HepG2 (cell line): ENCODE data around the gene UBXN1. TPM values are rescaled to one million over a fixed set of nuclear protein-coding genes. Genes with fewer than 3 reads are reported as not detected.

Source experiments
- ATF4 ChIP-seq, 2 experiments: fragments of 450-650 bp in 1 of 2; sonication (generic) in 1 of 2; formaldehyde crosslinking; IDR thresholded peaks; 2 replicates each; pipeline versions ENCODE4 v1.5.0 to v1.8.0; 2020 to 2022; ENCODE audit warnings: mild to moderate bottlenecking in 1 of 2, missing genetic modification reagents in 1 of 2
- CEBPB ChIP-seq: IDR thresholded peaks from 2 replicates; pipeline ENCODE4 v1.6.1; 2011; ENCODE audit warnings: low read depth, low read length, improper control_type of control experiment, borderline replicate concordance
- CENPT ChIP-seq: sonication (generic); formaldehyde crosslinking; IDR thresholded peaks from 2 replicates; pipeline ENCODE4 v1.8.0; 2022; ENCODE audit warnings: low read depth, mild to moderate bottlenecking, moderate library complexity, missing genetic modification reagents
- CREM ChIP-seq, 2 experiments: sonication (generic) in 1 of 2; formaldehyde crosslinking in 1 of 2; IDR thresholded peaks; 2 replicates each; pipeline versions ENCODE4 v1.4.0 to v1.6.1; 2016 to 2020; ENCODE audit warnings: antibody characterized with exemption in 1 of 2, mild to moderate bottlenecking in 1 of 2, missing genetic modification reagents in 1 of 2
- FOXA3 ChIP-seq: IDR thresholded peaks from 2 replicates; pipeline ENCODE4 v1.6.1; 2016; ENCODE audit warnings: missing genetic modification reagents, missing compliant biosample characterization
- GATAD2A ChIP-seq: IDR thresholded peaks from 2 replicates; pipeline ENCODE4 v1.6.1; 2016
- HDAC2 ChIP-seq: sonication (generic); formaldehyde crosslinking; IDR thresholded peaks from 2 replicates; pipeline ENCODE4 v1.4.0; 2020; ENCODE audit warnings: missing genetic modification reagents
- HMG20A ChIP-seq: IDR thresholded peaks from 2 replicates; pipeline ENCODE4 v1.6.1; 2016; ENCODE audit warnings: borderline replicate concordance
- MAZ ChIP-seq, 2 experiments: sonication (generic) in 1 of 2; formaldehyde crosslinking in 1 of 2; IDR thresholded peaks; 2 replicates each; pipeline versions ENCODE4 v1.5.0 to v1.6.1; 2012 to 2020; ENCODE audit warnings: low read depth in 2 of 2, mild to moderate bottlenecking in 2 of 2, borderline replicate concordance in 1 of 2, improper control_type of control experiment in 1 of 2, low read length in 1 of 2, missing genetic modification reagents in 1 of 2, moderate library complexity in 1 of 2
- MED1 ChIP-seq: sonication (generic); formaldehyde crosslinking; IDR thresholded peaks from 2 replicates; pipeline ENCODE4 v1.4.0; 2020; ENCODE audit warnings: missing genetic modification reagents
- MEIS2 ChIP-seq: sonication (generic); formaldehyde crosslinking; IDR thresholded peaks from 2 replicates; pipeline ENCODE4 v1.9.0; 2021; ENCODE audit warnings: mild to moderate bottlenecking, missing genetic modification reagents
- NCOR1 ChIP-seq: fragments of 200-600 bp; sonication (generic); IDR thresholded peaks from 2 replicates; pipeline ENCODE4 v1.7.0; 2017; ENCODE audit warnings: antibody characterized with exemption, low read length, borderline replicate concordance
- PHF8 ChIP-seq: sonication (generic); formaldehyde crosslinking; IDR thresholded peaks from 2 replicates; pipeline ENCODE4 v1.5.0; 2020; ENCODE audit warnings: missing genetic modification reagents
- POLR2G ChIP-seq: fragments of 200-400 bp; formaldehyde crosslinking; IDR thresholded peaks from 2 replicates; pipeline ENCODE4 v1.6.1; 2018; ENCODE audit warnings: mild to moderate bottlenecking, low read depth, low read length, moderate library complexity
- SMC3 ChIP-seq: IDR thresholded peaks from 2 replicates; pipeline ENCODE4 v1.6.1; 2011; ENCODE audit warnings: low read length, improper control_type of control experiment
- ZBTB33 ChIP-seq: sonication (generic); formaldehyde crosslinking; IDR thresholded peaks from 2 replicates; pipeline ENCODE4 v1.4.0; 2020; ENCODE audit warnings: missing genetic modification reagents
- ZFY ChIP-seq: sonication (generic); formaldehyde crosslinking; IDR thresholded peaks from 2 replicates; pipeline ENCODE4 v1.4.0; 2020; ENCODE audit warnings: missing genetic modification reagents
- ZNF263 ChIP-seq: sonication (generic); formaldehyde crosslinking; IDR thresholded peaks from 2 replicates; pipeline ENCODE4 v1.4.0; 2020; ENCODE audit warnings: missing genetic modification reagents
- ZNF44 ChIP-seq: sonication (generic); formaldehyde crosslinking; IDR thresholded peaks from 2 replicates; pipeline ENCODE4 v1.5.1; 2020; ENCODE audit warnings: mild to moderate bottlenecking, missing genetic modification reagents
- ZNF652 ChIP-seq: IDR thresholded peaks from 2 replicates; pipeline ENCODE4 v1.6.1; 2016; ENCODE audit warnings: low read depth, borderline replicate concordance
- ZNF724P ChIP-seq: sonication (generic); formaldehyde crosslinking; IDR thresholded peaks from 2 replicates; pipeline ENCODE4 v1.8.0; 2022; ENCODE audit warnings: missing genetic modification reagents, borderline replicate concordance
- ZNF792 ChIP-seq: IDR thresholded peaks from 2 replicates; pipeline ENCODE4 v1.6.1; 2016
- polyA plus RNA-seq, 8 experiments: library from polyadenylated mRNA; depleted of rRNA in 3 of 8; stranded (reverse) in 7 of 8; unstranded in 1 of 8; fragments of >200 nt; fragmentation: Illumina TruSeq in 4 of 8; extraction: Trizol in 4 of 8; gene quantifications; 2 replicates each; pipeline versions ENCODE4 v1.2.1 to v1.2.3, GENCODE V29; 2011 to 2016; ENCODE audit warnings: low read depth in 4 of 8, missing spikeins in 1 of 8, mixed read lengths in 1 of 8; ENCODE audit not compliant: insufficient read depth in 1 of 8
- total RNA-seq, 5 experiments: library from RNA; depleted of rRNA; stranded (reverse); fragments of >200 nt; fragmentation: Illumina TruSeq; extraction: Trizol; gene quantifications; 2 replicates each; pipeline ENCODE4 v1.2.3, GENCODE V29; 2016; ENCODE audit warnings: low read depth in 1 of 5
- TF ChIP-seq, protein P1 (sequence below): IDR thresholded peaks from 2 replicates; pipeline ENCODE4 v1.6.1; 2012; ENCODE audit warnings: inconsistent platforms
- TF ChIP-seq, protein P2 (sequence below): sonication (generic); formaldehyde crosslinking; IDR thresholded peaks from 2 replicates; pipeline ENCODE4 v1.4.0; 2020; ENCODE audit warnings: mild to moderate bottlenecking, low read depth, missing genetic modification reagents
- TF ChIP-seq, protein P3 (sequence below), 2 experiments: sonication (generic) in 1 of 2; formaldehyde crosslinking in 1 of 2; IDR thresholded peaks; 2 replicates each; pipeline versions ENCODE4 v1.4.0 to v1.6.1; 2018 to 2020; ENCODE audit warnings: missing genetic modification reagents in 2 of 2, borderline replicate concordance in 1 of 2, low read depth in 1 of 2, mild to moderate bottlenecking in 1 of 2, missing biosample characterization in 1 of 2

UBXN1 gene
- total and polyA plus RNA-seq, 2 of the 13 experiments (the other 11 are each of a cell fraction or from before 2014, with no cell fraction given) = 47.5 to 52.4 TPM

DNA sequence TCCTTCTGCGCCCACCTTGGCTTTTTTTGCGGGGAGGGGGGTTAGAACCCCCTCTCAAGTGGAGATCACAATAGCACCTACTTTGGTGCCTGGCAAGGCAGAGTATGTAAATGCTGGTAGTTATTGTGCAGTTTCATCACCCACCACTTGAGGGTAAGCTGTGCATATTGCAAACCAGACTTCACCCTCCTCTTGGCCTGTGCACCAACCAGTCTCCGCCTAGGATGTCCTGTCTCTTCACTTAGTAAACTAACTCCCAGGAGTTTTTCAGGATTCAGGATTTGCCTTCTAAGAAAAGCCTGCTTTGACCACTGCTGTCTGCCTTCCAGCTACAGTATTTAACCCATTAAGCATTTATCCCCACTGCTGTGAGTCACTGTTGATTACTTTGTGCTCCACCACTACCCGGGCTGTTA is 2.0 kb upstream of the UBXN1 start (continued):
- TF ChIP-seq ZBTB33 (0 out of 2 replicates have a peak, but pooled peaks have one; percentile 35), ZNF44 (CRISPR knock-in tag) (no peak), HMG20A (CRISPR knock-in tag) (0 out of 2 replicates have a peak, but pooled peaks have one; percentile 27), HDAC2 (CRISPR knock-in tag) (0 out of 2 replicates have a peak, but pooled peaks have one; percentile 25), CENPT (CRISPR knock-in tag) (no peak), CREM (IDR thresholded peaks at IDR 0.05) (no peak), CREM (CRISPR knock-in tag; IDR thresholded peaks at IDR 0.05) (no peak), POLR2G (peak; percentile 49; the same call in 1 of the 2 replicates), ZNF724P (CRISPR knock-in tag) (no peak), MED1 (CRISPR knock-in tag) (peak; percentile 41; the same call in 1 of the 2 replicates), MEIS2 (CRISPR knock-in tag) (0 out of 2 replicates have a peak, but pooled peaks have one; percentile 39), ZNF652 (CRISPR knock-in tag) (peak; percentile 80), FOXA3 (0 out of 2 replicates have a peak, but pooled peaks have one; percentile 31), ZFY (CRISPR knock-in tag) (peak; percentile 44; the same call in 1 of the 2 replicates), NCOR1 (no peak), MAZ (IDR thresholded peaks at IDR 0.05; ENCODE audit: borderline replicate concordance, low read depth, low read length) (no peak), MAZ (CRISPR knock-in tag; IDR thresholded peaks at IDR 0.05; ENCODE audit: low read depth) (peak; percentile 32; the same call in 1 of the 2 replicates), PHF8 (CRISPR knock-in tag) (0 out of 2 replicates have a peak, but pooled peaks have one; percentile 34), GATAD2A (peak; percentile 21; the same call in 1 of the 2 replicates), ZNF792 (CRISPR knock-in tag) (peak; percentile 41; the same call in 1 of the 2 replicates), SMC3 (peak; percentile 69), CEBPB (peak; percentile 42; the same call in 1 of the 2 replicates), ZNF263 (CRISPR knock-in tag) (0 out of 2 replicates have a peak, but pooled peaks have one; percentile 18), ATF4 (CRISPR knock-in tag; IDR thresholded peaks at IDR 0.05) (peak in 1 of 2 experiments; percentile 18; a peak in 1 of 4 replicates)
- TF ChIP-seq, protein P1, sequence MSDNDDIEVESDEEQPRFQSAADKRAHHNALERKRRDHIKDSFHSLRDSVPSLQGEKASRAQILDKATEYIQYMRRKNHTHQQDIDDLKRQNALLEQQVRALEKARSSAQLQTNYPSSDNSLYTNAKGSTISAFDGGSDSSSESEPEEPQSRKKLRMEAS = no peak; the same call in 1 of the 2 replicates
- TF ChIP-seq, protein P2, sequence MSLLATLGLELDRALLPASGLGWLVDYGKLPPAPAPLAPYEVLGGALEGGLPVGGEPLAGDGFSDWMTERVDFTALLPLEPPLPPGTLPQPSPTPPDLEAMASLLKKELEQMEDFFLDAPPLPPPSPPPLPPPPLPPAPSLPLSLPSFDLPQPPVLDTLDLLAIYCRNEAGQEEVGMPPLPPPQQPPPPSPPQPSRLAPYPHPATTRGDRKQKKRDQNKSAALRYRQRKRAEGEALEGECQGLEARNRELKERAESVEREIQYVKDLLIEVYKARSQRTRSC (CRISPR knock-in tag) = no peak
- TF ChIP-seq, protein P3, sequence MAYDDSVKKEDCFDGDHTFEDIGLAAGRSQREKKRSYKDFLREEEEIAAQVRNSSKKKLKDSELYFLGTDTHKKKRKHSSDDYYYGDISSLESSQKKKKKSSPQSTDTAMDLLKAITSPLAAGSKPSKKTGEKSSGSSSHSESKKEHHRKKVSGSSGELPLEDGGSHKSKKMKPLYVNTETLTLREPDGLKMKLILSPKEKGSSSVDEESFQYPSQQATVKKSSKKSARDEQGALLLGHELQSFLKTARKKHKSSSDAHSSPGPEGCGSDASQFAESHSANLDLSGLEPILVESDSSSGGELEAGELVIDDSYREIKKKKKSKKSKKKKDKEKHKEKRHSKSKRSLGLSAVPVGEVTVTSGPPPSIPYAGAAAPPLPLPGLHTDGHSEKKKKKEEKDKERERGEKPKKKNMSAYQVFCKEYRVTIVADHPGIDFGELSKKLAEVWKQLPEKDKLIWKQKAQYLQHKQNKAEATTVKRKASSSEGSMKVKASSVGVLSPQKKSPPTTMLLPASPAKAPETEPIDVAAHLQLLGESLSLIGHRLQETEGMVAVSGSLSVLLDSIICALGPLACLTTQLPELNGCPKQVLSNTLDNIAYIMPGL (CRISPR knock-in tag; IDR thresholded peaks at IDR 0.05; ENCODE audit: borderline replicate concordance in 1 of 2, low read depth in 1 of 2) = peak in 1 of 2 experiments; percentile 81; a peak in 1 of 4 replicates
